ENCODE measurements around the gene IL20. TPM values are rescaled to one million over a fixed set of nuclear protein-coding genes. Genes with fewer than 3 reads are reported as not detected.

The IL20 gene
- total and polyA plus RNA-seq, 2 of the 13 experiments (the other 11 are each of a cell fraction or from before 2014, with no cell fraction given): 0.05 TPM; not detected in 1

GRCh38 chr1:206823727-206824126, 41.7 kb upstream of the IL20 start (continued):
- TF ChIP-seq MAFK (conservative IDR thresholded peaks at IDR 0.05 in 1 of 2, IDR thresholded peaks at IDR 0.05 in 1 of 2; ENCODE audit: low read length in 2 of 2): no peak
- TF ChIP-seq ZNF841 (CRISPR knock-in tag; IDR thresholded peaks at IDR 0.05; ENCODE audit: borderline replicate concordance): no peak
- TF ChIP-seq GFI1 (CRISPR knock-in tag; IDR thresholded peaks at IDR 0.05; ENCODE audit: borderline replicate concordance): no peak
- TF ChIP-seq ZNF24 (IDR thresholded peaks at IDR 0.05): no peak
- TF ChIP-seq BRCA1 (CRISPR knock-in tag; IDR thresholded peaks at IDR 0.05): no peak
- TF ChIP-seq, protein P1, sequence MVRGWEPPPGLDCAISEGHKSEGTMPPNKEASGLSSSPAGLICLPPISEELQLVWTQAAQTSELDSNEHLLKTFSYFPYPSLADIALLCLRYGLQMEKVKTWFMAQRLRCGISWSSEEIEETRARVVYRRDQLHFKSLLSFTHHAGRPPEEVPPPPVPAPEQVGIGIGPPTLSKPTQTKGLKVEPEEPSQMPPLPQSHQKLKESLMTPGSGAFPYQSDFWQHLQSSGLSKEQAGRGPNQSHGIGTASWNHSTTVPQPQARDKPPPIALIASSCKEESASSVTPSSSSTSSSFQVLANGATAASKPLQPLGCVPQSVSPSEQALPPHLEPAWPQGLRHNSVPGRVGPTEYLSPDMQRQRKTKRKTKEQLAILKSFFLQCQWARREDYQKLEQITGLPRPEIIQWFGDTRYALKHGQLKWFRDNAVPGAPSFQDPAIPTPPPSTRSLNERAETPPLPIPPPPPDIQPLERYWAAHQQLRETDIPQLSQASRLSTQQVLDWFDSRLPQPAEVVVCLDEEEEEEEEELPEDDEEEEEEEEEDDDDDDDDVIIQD (CRISPR knock-in tag; IDR thresholded peaks at IDR 0.05; ENCODE audit: low read depth): no peak
- no peak for TF ChIP-seq TSC22D2 (CRISPR knock-in tag; IDR thresholded peaks at IDR 0.05; ENCODE audit: borderline replicate concordance)
- no peak for TF ChIP-seq SALL2 (CRISPR knock-in tag; IDR thresholded peaks at IDR 0.05)
- TF ChIP-seq HDAC6 (IDR thresholded peaks at IDR 0.05; ENCODE audit: low read depth, low read length): no peak
- TF ChIP-seq ZNF574 (CRISPR knock-in tag; IDR thresholded peaks at IDR 0.05): no peak
- no peak for TF ChIP-seq ZNF687 (CRISPR knock-in tag; IDR thresholded peaks at IDR 0.05)
- no peak for TF ChIP-seq HOXA5 (CRISPR knock-in tag; IDR thresholded peaks at IDR 0.05)
